ENCODE measurements around the gene FAM81B.

FAM81B gene

DNA sequence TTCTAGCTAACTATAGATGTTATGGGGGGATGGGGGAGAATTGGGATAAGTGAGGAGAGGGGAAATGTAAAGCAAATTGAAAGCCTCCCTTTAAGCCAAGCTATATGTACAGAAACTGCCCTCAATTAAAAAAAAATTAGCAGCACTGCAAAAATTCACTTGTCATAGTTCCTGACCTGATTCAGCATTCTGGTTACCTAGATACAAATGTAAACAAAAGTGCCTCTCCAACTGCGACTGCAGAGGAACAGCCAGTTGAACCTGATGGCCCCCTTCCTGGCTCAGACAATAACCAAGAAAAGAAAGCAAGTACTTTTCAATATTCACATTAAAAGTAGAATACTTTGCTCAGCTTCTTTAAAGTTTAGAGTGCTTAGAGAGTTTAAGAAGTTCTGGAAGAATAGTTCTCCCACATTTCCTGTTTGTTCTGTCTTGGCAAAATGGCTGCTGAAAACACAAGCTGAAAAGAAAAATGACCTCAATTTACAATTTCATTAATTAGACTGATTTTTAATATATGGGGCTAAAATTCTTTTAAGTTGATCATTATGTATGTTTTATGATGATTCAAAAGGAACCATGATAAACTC lies 1.5 kb downstream of the FAM81B start:
- Histone ChIP-seq H3K27me3 (no peaks in the 10 kb centered on the region), H3K4me1 (ENCODE audit: control insufficient read depth in 1 of 2, insufficient read depth in 1 of 2, low read depth in 1 of 2, low read length in 1 of 2) (no peaks in the 10 kb centered on the region), H3K36me3 (no peaks in the 10 kb centered on the region), H3K9me3 (no peaks in the 10 kb centered on the region), H3K27ac (no peak overlapping the region), H3K4me3 (ENCODE audit: low read depth in 1 of 2, low read length in 1 of 2) (no peak overlapping the region)
- TF ChIP-seq, protein P1, sequence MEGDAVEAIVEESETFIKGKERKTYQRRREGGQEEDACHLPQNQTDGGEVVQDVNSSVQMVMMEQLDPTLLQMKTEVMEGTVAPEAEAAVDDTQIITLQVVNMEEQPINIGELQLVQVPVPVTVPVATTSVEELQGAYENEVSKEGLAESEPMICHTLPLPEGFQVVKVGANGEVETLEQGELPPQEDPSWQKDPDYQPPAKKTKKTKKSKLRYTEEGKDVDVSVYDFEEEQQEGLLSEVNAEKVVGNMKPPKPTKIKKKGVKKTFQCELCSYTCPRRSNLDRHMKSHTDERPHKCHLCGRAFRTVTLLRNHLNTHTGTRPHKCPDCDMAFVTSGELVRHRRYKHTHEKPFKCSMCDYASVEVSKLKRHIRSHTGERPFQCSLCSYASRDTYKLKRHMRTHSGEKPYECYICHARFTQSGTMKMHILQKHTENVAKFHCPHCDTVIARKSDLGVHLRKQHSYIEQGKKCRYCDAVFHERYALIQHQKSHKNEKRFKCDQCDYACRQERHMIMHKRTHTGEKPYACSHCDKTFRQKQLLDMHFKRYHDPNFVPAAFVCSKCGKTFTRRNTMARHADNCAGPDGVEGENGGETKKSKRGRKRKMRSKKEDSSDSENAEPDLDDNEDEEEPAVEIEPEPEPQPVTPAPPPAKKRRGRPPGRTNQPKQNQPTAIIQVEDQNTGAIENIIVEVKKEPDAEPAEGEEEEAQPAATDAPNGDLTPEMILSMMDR (IDR thresholded peaks at IDR 0.05) = no peak

DNA sequence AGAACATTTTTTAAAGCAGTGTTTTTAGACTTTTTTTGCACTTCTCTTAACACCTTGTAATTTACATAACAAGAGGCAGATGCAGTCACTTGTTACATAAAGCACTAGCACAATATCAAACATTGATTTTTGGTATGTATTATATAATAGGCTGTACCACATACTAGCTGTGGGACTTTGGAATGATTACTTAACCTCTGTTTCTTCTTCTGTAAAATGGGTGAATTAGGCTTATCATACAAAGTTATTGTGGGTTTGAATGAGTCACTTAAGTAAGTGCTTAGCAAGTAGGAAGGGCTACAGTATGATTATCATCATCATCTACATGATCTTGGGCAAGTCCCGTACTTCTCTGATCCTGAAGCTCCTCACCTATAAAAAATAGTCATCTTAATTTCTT lies 2.1 kb downstream of the FAM81B start:
- H3K4me1 ChIP-seq (ENCODE audit: control insufficient read depth in 1 of 2, insufficient read depth in 1 of 2, low read depth in 1 of 2, low read length in 1 of 2) = no peaks in the 10 kb centered on the region
- TF ChIP-seq, protein P1 (IDR thresholded peaks at IDR 0.05) = no peak
- no peaks in the 10 kb centered on the region for H3K27me3 ChIP-seq
- H3K36me3 ChIP-seq = no peaks in the 10 kb centered on the region
- H3K4me3 ChIP-seq (ENCODE audit: low read depth in 1 of 2, low read length in 1 of 2) = no peak overlapping the region
- H3K27ac ChIP-seq = no peak overlapping the region
- no peaks in the 10 kb centered on the region for H3K9me3 ChIP-seq

DNA sequence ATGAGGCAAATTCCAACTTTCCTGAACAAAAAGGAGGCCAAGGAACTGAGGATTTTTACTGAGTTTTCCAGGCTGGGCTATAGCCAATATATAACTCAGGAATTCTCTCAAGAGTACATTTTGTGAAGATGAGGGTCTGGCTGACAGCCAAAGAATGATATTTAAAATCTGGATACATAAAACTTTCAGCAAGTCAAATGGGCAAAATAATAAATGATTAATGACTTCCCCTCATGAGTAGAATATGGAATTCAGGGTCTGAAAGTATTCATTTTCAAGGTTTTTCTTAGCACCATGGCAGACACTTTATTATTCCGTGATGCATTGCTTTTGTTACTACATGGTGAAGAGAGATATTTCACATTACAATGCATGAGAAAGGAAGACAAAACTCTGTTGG lies 7.8 kb downstream of the FAM81B start:
- Histone ChIP-seq H3K9me3 (no peaks in the 10 kb centered on the region), H3K27ac (no peak overlapping the region), H3K36me3 (no peaks in the 10 kb centered on the region), H3K4me1 (ENCODE audit: control insufficient read depth in 1 of 2, insufficient read depth in 1 of 2, low read depth in 1 of 2, low read length in 1 of 2) (no peaks in the 10 kb centered on the region), H3K4me3 (ENCODE audit: low read depth in 1 of 2, low read length in 1 of 2) (no peak overlapping the region), H3K27me3 (no peaks in the 10 kb centered on the region)
- TF ChIP-seq, protein P1 (IDR thresholded peaks at IDR 0.05) = no peak

DNA sequence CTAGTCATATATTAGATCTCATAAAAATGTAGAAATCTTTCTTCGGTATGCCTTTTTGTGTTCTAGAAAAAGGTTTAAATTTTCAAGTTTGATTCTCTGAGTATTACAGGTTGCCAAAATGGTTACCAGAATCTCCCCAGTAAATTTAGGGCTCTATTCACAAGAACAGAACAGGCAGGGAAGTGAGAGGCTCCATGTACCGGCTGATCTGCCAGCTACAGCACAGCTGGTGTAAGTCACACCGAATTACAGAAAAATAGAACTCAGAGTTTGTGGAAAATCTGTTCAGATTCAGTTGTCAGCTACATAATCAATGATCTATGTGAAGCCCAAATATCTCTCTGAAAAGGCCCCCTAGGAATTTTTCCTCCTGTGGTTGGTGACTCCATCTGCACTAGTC lies 10.5 kb downstream of the FAM81B start:
- Histone ChIP-seq H3K4me1 (ENCODE audit: control insufficient read depth in 1 of 2, insufficient read depth in 1 of 2, low read depth in 1 of 2, low read length in 1 of 2) (no peaks in the 10 kb centered on the region), H3K27ac (no peak overlapping the region), H3K27me3 (no peaks in the 10 kb centered on the region), H3K36me3 (no peaks in the 10 kb centered on the region), H3K4me3 (ENCODE audit: low read depth in 1 of 2, low read length in 1 of 2) (no peak overlapping the region), H3K9me3 (no peaks in the 10 kb centered on the region)
- TF ChIP-seq, protein P1 (IDR thresholded peaks at IDR 0.05) = no peak

DNA sequence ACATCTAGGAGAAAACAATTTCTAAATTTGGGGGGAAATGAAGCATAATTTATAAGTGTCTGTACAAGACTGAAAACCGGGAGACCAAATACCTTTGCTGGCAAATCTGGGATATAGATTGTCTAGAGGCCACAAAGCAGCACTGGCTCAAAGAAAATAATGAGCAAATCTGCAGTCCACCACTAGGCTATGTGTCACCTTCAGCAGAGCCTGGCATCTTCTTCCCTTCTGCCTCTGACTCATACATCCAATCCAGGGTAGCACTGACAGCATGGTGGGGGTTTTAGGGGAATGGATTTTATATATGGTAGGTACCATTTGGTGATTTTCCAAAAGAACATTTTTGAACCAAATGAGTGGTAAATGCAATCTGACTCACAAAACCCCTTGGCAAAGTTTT lies 12.8 kb downstream of the FAM81B start:
- H3K27me3 ChIP-seq = no peaks in the 10 kb centered on the region
- TF ChIP-seq, protein P1 (IDR thresholded peaks at IDR 0.05) = no peak
- H3K4me3 ChIP-seq (ENCODE audit: low read depth in 1 of 2, low read length in 1 of 2) = no peak overlapping the region
- no peak overlapping the region for H3K27ac ChIP-seq
- no peaks in the 10 kb centered on the region for H3K4me1 ChIP-seq (ENCODE audit: control insufficient read depth in 1 of 2, insufficient read depth in 1 of 2, low read depth in 1 of 2, low read length in 1 of 2)
- H3K36me3 ChIP-seq = no peaks in the 10 kb centered on the region
- no peaks in the 10 kb centered on the region for H3K9me3 ChIP-seq
